Smooth muscle cell (in vitro differentiated cells): ENCODE data around the gene SEC11C. TPM values are rescaled to one million over a fixed set of nuclear protein-coding genes. Genes with fewer than 3 reads are reported as not detected.

Experiments used
- DNase-seq: peaks from one replicate; lab custom pipeline; 2025; ENCODE audit not compliant: unreplicated experiment; lab: John Stamatoyannopoulos, UW
- H2AFZ ChIP-seq: fragments of 200-600 bp; sonication (generic); 2 replicates; pipeline ENCODE4 v1.6.0; 2016; ENCODE audit warnings: antibody characterized with exemption, low read depth, mild to moderate bottlenecking
- H3F3A ChIP-seq: fragments of 200-600 bp; sonication (generic); 2 replicates; pipeline ENCODE4 v1.6.0; 2017; ENCODE audit warnings: antibody characterized with exemption, low read depth
- H3K27ac ChIP-seq: fragments of 200-600 bp; sonication (generic); 2 replicates; pipeline ENCODE4 v1.5.1; 2016; ENCODE audit warnings: low read depth, mild to moderate bottlenecking
- H3K27me3 ChIP-seq: fragments of 200-600 bp; sonication (generic); 2 replicates; pipeline ENCODE4 v1.6.1; 2016; ENCODE audit warnings: low read depth, mild to moderate bottlenecking
- H3K36me3 ChIP-seq: fragments of 200-600 bp; sonication (generic); 2 replicates; pipeline ENCODE4 v1.5.1; 2016; ENCODE audit warnings: low read depth
- H3K4me1 ChIP-seq: fragments of 200-600 bp; sonication (generic); 2 replicates; pipeline ENCODE4 v1.5.1; 2016; ENCODE audit warnings: low read depth
- H3K4me2 ChIP-seq: fragments of 200-600 bp; sonication (generic); 2 replicates; pipeline ENCODE4 v1.6.0; 2016; ENCODE audit warnings: mild to moderate bottlenecking
- H3K4me3 ChIP-seq: fragments of 200-600 bp; sonication (generic); 2 replicates; pipeline ENCODE4 v1.5.1; 2016; ENCODE audit warnings: mild to moderate bottlenecking
- H3K79me2 ChIP-seq: fragments of 200-600 bp; sonication (generic); 2 replicates; pipeline ENCODE4 v1.6.0; 2016; ENCODE audit warnings: low read depth, mild to moderate bottlenecking
- H3K9ac ChIP-seq: fragments of 200-600 bp; sonication (generic); 2 replicates; pipeline ENCODE4 v1.6.0; 2016; ENCODE audit warnings: low read depth
- H3K9me3 ChIP-seq: fragments of 200-600 bp; sonication (generic); replicated peaks from 2 replicates; pipeline ENCODE4 v1.5.1; 2016; ENCODE audit warnings: low read depth
- H4K20me1 ChIP-seq: fragments of 200-600 bp; sonication (generic); 2 replicates; pipeline ENCODE4 v1.6.0; 2016; ENCODE audit warnings: low read depth
- WGBS: methylation state at CpG from one replicate; pipeline ENCODE4 v1.1.7; 2016; ENCODE audit warnings: low lambda C conversion rate; 5-methylcytosine and 5-hydroxymethylcytosine counted together
- polyA plus RNA-seq: library from polyadenylated mRNA; unstranded; fragments of >200 nt; fragmentation: Nextera tagmentation; extraction: Ambion mirVana; gene quantifications from 2 replicates; pipeline ENCODE4 v1.2.1, GENCODE V29; 2016
- total RNA-seq: library from RNA; depleted of rRNA; stranded (reverse); fragments of >200 nt; gene quantifications from 2 replicates; pipeline ENCODE4 v1.2.3, GENCODE V29; 2014
- TF ChIP-seq, protein P1 (sequence below): fragments of 200-600 bp; sonication (generic); IDR thresholded peaks from 2 replicates; pipeline ENCODE4 v1.5.1; 2017; ENCODE audit warnings: borderline replicate concordance, mild to moderate bottlenecking, antibody characterized with exemption; ENCODE audit not compliant: insufficient read depth, poor library complexity, severe bottlenecking

SEC11C gene
- total and polyA plus RNA-seq, 2 experiments from 2014 or later = 22.9 to 37.5 TPM

DNA sequence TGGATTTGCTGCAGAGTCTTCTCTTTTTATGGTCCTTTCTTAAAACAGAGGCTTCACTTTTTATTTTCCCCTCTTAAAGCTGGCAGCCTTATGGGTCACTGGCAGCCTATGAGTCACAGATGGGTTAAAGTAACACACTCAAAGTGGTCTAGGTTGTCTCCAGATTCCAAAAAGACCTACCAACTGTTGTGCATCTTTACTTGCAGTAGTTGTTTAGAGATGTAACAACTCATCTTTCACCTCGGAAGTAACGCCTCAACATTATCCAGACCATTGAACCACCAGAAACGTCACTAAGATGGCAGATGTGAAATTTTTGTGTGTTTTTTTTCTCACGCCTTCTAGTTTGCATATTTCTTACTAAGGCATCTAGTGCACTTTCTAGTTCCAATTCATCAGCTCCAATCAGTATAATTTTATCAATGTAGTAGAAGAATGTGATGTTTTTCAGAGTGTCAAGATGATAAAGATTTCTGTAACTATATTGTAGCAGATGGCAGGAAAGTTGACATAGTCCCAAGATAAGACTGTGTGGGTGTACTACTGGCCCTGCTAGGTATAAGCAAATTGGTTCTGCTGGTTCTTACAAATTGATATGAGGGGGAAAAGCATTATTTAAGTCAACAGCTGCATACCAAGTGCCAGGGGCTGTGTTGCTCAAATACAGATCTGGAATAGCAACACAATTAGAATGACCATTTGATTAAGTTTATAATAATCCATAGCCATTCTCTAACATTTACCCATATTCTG is 9.6 kb upstream of the SEC11C start:
- DNase-seq = no peak
- Histone ChIP-seq H3K79me2 (no peaks in the 10 kb centered on the region), H2AFZ (no peak overlapping the region), H3K9me3 (no peaks in the 10 kb centered on the region), H3F3A (no peaks in the 10 kb centered on the region), H3K4me3 (no peak overlapping the region), H3K4me2 (no peak overlapping the region), H3K27ac (no peak overlapping the region), H3K4me1 (no peaks in the 10 kb centered on the region), H3K9ac (no peak overlapping the region), H3K36me3 (no peaks in the 10 kb centered on the region), H4K20me1 (no peaks in the 10 kb centered on the region), H3K27me3 (peaks cover 92% of the 10 kb centered on the region)
- 78% methylated on average over 4 of the region's 4 CpGs for WGBS
- TF ChIP-seq, protein P1, sequence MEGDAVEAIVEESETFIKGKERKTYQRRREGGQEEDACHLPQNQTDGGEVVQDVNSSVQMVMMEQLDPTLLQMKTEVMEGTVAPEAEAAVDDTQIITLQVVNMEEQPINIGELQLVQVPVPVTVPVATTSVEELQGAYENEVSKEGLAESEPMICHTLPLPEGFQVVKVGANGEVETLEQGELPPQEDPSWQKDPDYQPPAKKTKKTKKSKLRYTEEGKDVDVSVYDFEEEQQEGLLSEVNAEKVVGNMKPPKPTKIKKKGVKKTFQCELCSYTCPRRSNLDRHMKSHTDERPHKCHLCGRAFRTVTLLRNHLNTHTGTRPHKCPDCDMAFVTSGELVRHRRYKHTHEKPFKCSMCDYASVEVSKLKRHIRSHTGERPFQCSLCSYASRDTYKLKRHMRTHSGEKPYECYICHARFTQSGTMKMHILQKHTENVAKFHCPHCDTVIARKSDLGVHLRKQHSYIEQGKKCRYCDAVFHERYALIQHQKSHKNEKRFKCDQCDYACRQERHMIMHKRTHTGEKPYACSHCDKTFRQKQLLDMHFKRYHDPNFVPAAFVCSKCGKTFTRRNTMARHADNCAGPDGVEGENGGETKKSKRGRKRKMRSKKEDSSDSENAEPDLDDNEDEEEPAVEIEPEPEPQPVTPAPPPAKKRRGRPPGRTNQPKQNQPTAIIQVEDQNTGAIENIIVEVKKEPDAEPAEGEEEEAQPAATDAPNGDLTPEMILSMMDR = no peak

DNA sequence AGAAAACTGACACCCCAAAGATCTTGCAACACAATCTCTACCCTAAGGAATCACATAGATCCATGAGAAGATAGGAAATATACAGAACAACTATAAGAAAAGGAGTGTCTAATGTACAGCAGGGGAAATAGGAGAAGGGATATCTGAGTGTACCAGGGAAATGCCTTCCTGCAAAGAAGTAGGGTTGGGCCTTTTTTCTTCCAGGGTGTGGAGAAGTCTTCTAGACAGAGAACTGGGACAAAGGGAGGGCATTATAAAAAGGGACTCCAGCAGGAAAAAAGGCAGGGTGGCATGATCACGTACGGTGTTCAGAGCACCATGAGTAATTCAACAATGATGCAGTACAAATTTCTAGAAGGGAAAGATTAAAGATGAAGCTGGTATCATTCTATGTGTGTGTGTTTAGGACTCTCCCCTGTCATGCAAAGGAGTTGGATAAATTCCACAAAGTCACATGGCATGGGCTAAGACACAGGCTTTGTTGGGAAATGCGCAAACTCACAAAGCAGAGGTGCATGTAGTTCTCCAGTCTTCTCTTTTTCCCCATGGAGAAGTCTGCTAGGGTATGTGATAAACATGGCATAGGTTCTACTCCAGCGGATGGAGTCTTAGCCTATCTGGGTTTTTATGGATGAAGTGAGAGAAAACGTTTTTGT is 6.7 kb upstream of the SEC11C start:
- Histone ChIP-seq H3F3A (no peaks in the 10 kb centered on the region), H3K27me3 (peaks cover 89% of the 10 kb centered on the region), H3K9me3 (no peaks in the 10 kb centered on the region), H3K9ac (no peak overlapping the region), H3K4me3 (no peak overlapping the region), H3K4me1 (no peaks in the 10 kb centered on the region), H2AFZ (no peak overlapping the region), H3K4me2 (no peak overlapping the region), H3K27ac (no peak overlapping the region), H4K20me1 (no peaks in the 10 kb centered on the region), H3K36me3 (no peaks in the 10 kb centered on the region), H3K79me2 (no peaks in the 10 kb centered on the region)
- TF ChIP-seq, protein P1 = no peak
- WGBS = 78% methylated on average over 5 of the region's 5 CpGs
- DNase-seq = no peak

DNA sequence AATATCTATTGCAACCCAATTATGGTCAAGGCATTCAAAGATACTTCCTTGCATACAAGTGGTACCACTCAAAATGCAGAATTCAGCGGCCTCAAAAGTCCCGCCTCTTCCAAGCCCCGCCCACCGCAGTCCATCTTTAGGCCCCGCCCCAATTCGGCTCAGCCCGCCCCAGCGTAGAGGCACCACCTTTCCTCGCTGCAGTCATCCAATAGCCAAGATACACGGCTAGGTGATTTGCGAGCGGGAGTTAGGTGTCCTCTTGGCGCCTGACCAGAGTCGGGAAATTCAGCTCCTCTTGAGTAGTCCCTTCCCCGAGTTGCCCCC is 431 bp upstream of the SEC11C start:
- Histone ChIP-seq H3K27ac (no peak overlapping the region), H3K4me3 (peak overlapping the region; percentile 74), H3F3A (no peaks in the 10 kb centered on the region), H3K79me2 (no peaks in the 10 kb centered on the region), H4K20me1 (no peaks in the 10 kb centered on the region), H3K4me2 (peak overlapping the region; percentile 92), H3K4me1 (peaks cover 8% of the 10 kb centered on the region), H3K27me3 (peaks cover 30% of the 10 kb centered on the region), H3K9me3 (no peaks in the 10 kb centered on the region), H3K9ac (peak overlapping the region; percentile 58), H3K36me3 (no peaks in the 10 kb centered on the region), H2AFZ (peak overlapping the region; percentile 32)
- peak; percentile 61 for DNase-seq
- TF ChIP-seq, protein P1 = no peak
- under 1% methylated on average over 15 of the region's 15 CpGs for WGBS
